Cardiac fibroblast (primary cell): ENCODE measurements around the gene ZNF276.
A peak's percentile ranks its signal among the peaks of the same experiment; 100 is the strongest.
"Not testable (repeated sequence)": the region's sequence is repeated elsewhere in the genome, so short reads cannot be mapped to it uniquely, and the experiment has no call there.

Source experiments
- DNase-seq, 2 donors: peaks; one replicate each; pipeline versions ENCODE4 v3.0.0 to v3.0.0-alpha.2; 2010; ENCODE audit warnings: low read depth in 2 of 2
- H3K4me3 ChIP-seq, 2 donors: replicated peaks in 1 of 2; 1 replicate in 1 of 2; 2 replicates in 1 of 2; pipeline ENCODE4 v1.5.1; 2011; ENCODE audit warnings: low read depth in 2 of 2, low read length in 2 of 2, mild to moderate bottlenecking in 2 of 2, moderate library complexity in 1 of 2
- CTCF ChIP-seq: IDR thresholded peaks from one replicate; pipeline ENCODE4 v1.5.1; 2011; ENCODE audit warnings: low read depth, mild to moderate bottlenecking, low read length, inconsistent platforms

Gene ZNF276

GRCh38 chr16:89720813-89721545 lies at the start of gene ZNF276, which contains the start of gene VPS9D1:
TSS of gene ZNF276 (plus strand) at chr16:89721537. CDS start at chr16:89721641, 104 bp downstream.
TSS of gene VPS9D1 (minus strand) at chr16:89720898. CDS start at chr16:89720861, 37 bp downstream.
- no peak for TF ChIP-seq CTCF
- H3K4me3 ChIP-seq = peak within 1 kb of the TSS; percentile 73 to 76
- peak; percentile 76 to 82 for DNase-seq

GRCh38 chr16:89671565-89671964 lies 49.8 kb upstream of the ZNF276 start:
- not testable (repeated sequence) for H3K4me3 ChIP-seq, DNase-seq

- no peak overlapping the region for H3K4me3 ChIP-seq
- no peak for DNase-seq
- TF ChIP-seq CTCF = no peak
Observed at GRCh38 chr16:89672177-89672941, 49.0 kb upstream of the ZNF276 start.

- no peak for DNase-seq
- no peak overlapping the region for H3K4me3 ChIP-seq
- TF ChIP-seq CTCF = no peak
Observed at GRCh38 chr16:89678258-89678657, 43.1 kb upstream of the ZNF276 start.

- H3K4me3 ChIP-seq = no peak overlapping the region
- no peak for TF ChIP-seq CTCF
- no peak for DNase-seq
Observed at GRCh38 chr16:89685916-89686315, 35.4 kb upstream of the ZNF276 start.

GRCh38 chr16:89686520-89687091 lies 34.7 kb upstream of the ZNF276 start, which contains the start of gene CDK10:
TSS of gene CDK10 (plus strand) at chr16:89686689. CDS start at chr16:89686711, 22 bp downstream.
- no peak for TF ChIP-seq CTCF
- DNase-seq = peak; percentile 89 to 90
- H3K4me3 ChIP-seq = peak within 1 kb of the TSS; percentile 71 to 79
